HG03159 (cell line): Measurements from ENCODE around the gene F2R.
A peak's percentile ranks its signal among the peaks of the same experiment; 100 is the strongest.
"Not testable (repeated sequence)": the region's sequence is repeated elsewhere in the genome, so short reads cannot be mapped to it uniquely, and the experiment has no call there.

ENCODE experiments used
- ATAC-seq: cut with Tn5 transposase; IDR thresholded peaks from one replicate; pipeline ENCODE4 v1.9.1; 2021; ENCODE audit warnings: mild to moderate bottlenecking, moderate library complexity; ENCODE audit not compliant: unreplicated experiment

The F2R gene

GRCh38 chr5:76715736-76716455 lies at the start of gene F2R:
F2R (plus strand) TSS chr5:76716126; CDS start chr5:76716308, 182 bp downstream.
- peak; percentile 58 for ATAC-seq

- ATAC-seq = no peak
Observed at GRCh38 chr5:76667495-76667894, 48.4 kb upstream of the F2R start.

- ATAC-seq = no peak
Observed at GRCh38 chr5:76669245-76669644, 46.7 kb upstream of the F2R start.

GRCh38 chr5:76670508-76670907 lies 45.4 kb upstream of the F2R start:
- no peak for ATAC-seq

GRCh38 chr5:76672242-76672641 lies 43.7 kb upstream of the F2R start:
- ATAC-seq = no peak

- ATAC-seq = no peak
Observed at GRCh38 chr5:76673125-76673524, 42.8 kb upstream of the F2R start.

- no peak for ATAC-seq
Observed at GRCh38 chr5:76674330-76675066, 41.4 kb upstream of the F2R start.

GRCh38 chr5:76675364-76675763 lies 40.6 kb upstream of the F2R start:
- ATAC-seq = no peak

- no peak for ATAC-seq
Observed at GRCh38 chr5:76677849-76678472, 38.0 kb upstream of the F2R start.

GRCh38 chr5:76679231-76679630 lies 36.7 kb upstream of the F2R start:
- no peak for ATAC-seq

- ATAC-seq = not testable (repeated sequence)
Observed at GRCh38 chr5:76680826-76681225, 35.1 kb upstream of the F2R start.

GRCh38 chr5:76681287-76681686 lies 34.6 kb upstream of the F2R start:
- ATAC-seq = no peak

GRCh38 chr5:76682387-76682786 lies 33.5 kb upstream of the F2R start:
- ATAC-seq = no peak

- no peak for ATAC-seq
Observed at GRCh38 chr5:76683816-76684731, 31.9 kb upstream of the F2R start.

GRCh38 chr5:76684756-76685519 lies 31.0 kb upstream of the F2R start:
- ATAC-seq = no peak

GRCh38 chr5:76685704-76686103 lies 30.2 kb upstream of the F2R start:
- ATAC-seq = no peak

GRCh38 chr5:76688212-76688611 lies 27.7 kb upstream of the F2R start:
- no peak for ATAC-seq

- no peak for ATAC-seq
Observed at GRCh38 chr5:76688836-76689235, 27.1 kb upstream of the F2R start.

- no peak for ATAC-seq
Observed at GRCh38 chr5:76689321-76690036, 26.4 kb upstream of the F2R start.
